K562 (cell line): ENCODE results near the gene AHR. TPM values are rescaled to one million over a fixed set of nuclear protein-coding genes. Genes with fewer than 3 reads are reported as not detected.

ENCODE experiments used
- ATAC-seq: fragments of 200-7000 bp; cut with Tn5 transposase; 3 replicates; pipeline ENCODE4 v1.9.1; 2020; ENCODE audit warnings: moderate library complexity
- BruUV-seq: library from RNA; stranded (reverse); fragments of 400-500 nt; replicated peaks from 2 replicates; lab custom pipeline; 2021; lab: Mats Ljungman, UMichigan
- CTCF ChIA-PET: fragments of 300-600 bp; formaldehyde crosslinking; extraction: SDS; loops from one replicate; lab custom pipeline; 2021; ENCODE audit warnings: low intra/inter-chr PET ratio; lab: Yijun Ruan, JAX
- POLR2A ChIA-PET: fragments of 300-600, 350-650 bp; sonication (Branson Sonifier 250); formaldehyde crosslinking; extraction: SDS; loops from one replicate; lab custom pipeline; 2021; ENCODE audit warnings: antibody characterized with exemption, inconsistent platforms; lab: Yijun Ruan, JAX
- DNase-seq, 4 experiments: peaks; one replicate each; pipeline versions ENCODE4 v3.0.0 to v3.0.0-alpha.2; 2011 to 2018; ENCODE audit warnings: low spot score in 3 of 4, mixed read lengths in 3 of 4; ENCODE audit errors: extremely low read depth in 1 of 4
- FAIRE-seq: peaks from 2 replicates; lab custom pipeline; 2011; peaks lifted over from hg19 to GRCh38; lab: Jason Lieb, UNC
- H2AFZ ChIP-seq: 2 replicates; pipeline ENCODE4 v1.6.0; 2011; ENCODE audit warnings: low read depth, low read length, control low read depth, inconsistent platforms
- H3K27ac ChIP-seq: fragments of 200-600 bp; 3 replicates; pipeline ENCODE4 v1.8.0; 2011; ENCODE audit warnings: low read depth, mild to moderate bottlenecking, control low read depth, inconsistent platforms, low read length, moderate library complexity, mixed read lengths; ENCODE audit errors: extremely low read depth
- H3K27me3 ChIP-seq, 2 experiments: fragments of 300-600 bp in 1 of 2; 2 replicates in 1 of 2; 3 replicates in 1 of 2; pipeline versions ENCODE4 v1.6.0 to v1.8.0; 2011; ENCODE audit warnings: inconsistent platforms in 2 of 2, low read length in 2 of 2, mild to moderate bottlenecking in 1 of 2, mixed read lengths in 1 of 2, moderate library complexity in 1 of 2; ENCODE audit not compliant: control insufficient read depth in 2 of 2, insufficient read depth in 2 of 2
- H3K36me3 ChIP-seq: fragments of 300-600 bp; 3 replicates; pipeline ENCODE4 v1.8.0; 2011; ENCODE audit warnings: mild to moderate bottlenecking, low read length, inconsistent platforms; ENCODE audit not compliant: control insufficient read depth, insufficient read depth
- H3K4me1 ChIP-seq, 2 experiments: fragments of 200-600 bp in 1 of 2; replicated peaks in 1 of 2; 2 replicates in 1 of 2; 3 replicates in 1 of 2; pipeline versions ENCODE4 v1.5.1 to v1.8.0; 2011; ENCODE audit warnings: inconsistent platforms in 2 of 2, low read length in 2 of 2, mild to moderate bottlenecking in 1 of 2, mixed read lengths in 1 of 2, moderate library complexity in 1 of 2; ENCODE audit not compliant: control insufficient read depth in 2 of 2, insufficient read depth in 2 of 2
- H3K4me2 ChIP-seq: 2 replicates; pipeline ENCODE4 v1.6.1; 2011; ENCODE audit warnings: low read length, control low read depth, inconsistent platforms, mixed read lengths; ENCODE audit not compliant: insufficient read depth
- H3K4me3 ChIP-seq: fragments of 200-600 bp; sonication (generic), shearing (Covaris generic); 2 replicates; pipeline ENCODE4 v1.5.1; 2016; ENCODE audit warnings: control low read depth, inconsistent platforms
- H3K79me2 ChIP-seq: fragments of 200-600 bp; 3 replicates; pipeline ENCODE4 v1.8.0; 2011; ENCODE audit warnings: low read length, inconsistent platforms; ENCODE audit not compliant: control insufficient read depth, insufficient read depth
- H3K9ac ChIP-seq, 2 experiments: 2 replicates each; pipeline versions ENCODE4 v1.6.0 to v1.6.1; 2011; ENCODE audit warnings: low read depth in 2 of 2, low read length in 2 of 2, control low read depth in 1 of 2, inconsistent platforms in 1 of 2, mild to moderate bottlenecking in 1 of 2, mixed read lengths in 1 of 2; ENCODE audit not compliant: insufficient read depth in 1 of 2
- H3K9me1 ChIP-seq: one replicate; pipeline ENCODE4 v1.6.0; 2011; ENCODE audit warnings: inconsistent platforms, mild to moderate bottlenecking, low read length, moderate library complexity; ENCODE audit not compliant: control insufficient read depth, insufficient read depth
- H3K9me3 ChIP-seq: replicated peaks from 2 replicates; pipeline ENCODE4 v1.5.1; 2011; ENCODE audit warnings: low read depth, low read length, inconsistent platforms; ENCODE audit not compliant: control insufficient read depth, insufficient read depth
- H4K20me1 ChIP-seq: replicated peaks from 2 replicates; pipeline ENCODE4 v1.6.1; 2011; ENCODE audit warnings: low read length, inconsistent platforms, mixed read lengths; ENCODE audit not compliant: control insufficient read depth, insufficient read depth
- BACH1 ChIP-seq: fragments of 200-800 bp; sonication (Bioruptor generic); IDR thresholded peaks from 2 replicates; pipeline ENCODE4 v1.6.1; 2016; ENCODE audit warnings: missing genetic modification characterization, missing compliant biosample characterization
- DACH1 ChIP-seq: fragments of 450-650 bp; IDR thresholded peaks from 2 replicates; pipeline ENCODE4 v1.6.1; 2018; ENCODE audit not compliant: partially characterized antibody
- LARP7 ChIP-seq: fragments of 450-650 bp; IDR thresholded peaks from 2 replicates; pipeline ENCODE4 v1.6.1; 2016
- MAFF ChIP-seq: IDR thresholded peaks from 2 replicates; pipeline ENCODE4 v1.6.1; 2012; ENCODE audit warnings: low read length, improper control_type of control experiment
- NBN ChIP-seq: fragments of 450-650 bp; IDR thresholded peaks from 2 replicates; pipeline ENCODE4 v1.6.1; 2016; ENCODE audit warnings: low read depth, mild to moderate bottlenecking
- NR2C1 ChIP-seq, 2 experiments: fragments of 450-650 bp; IDR thresholded peaks; 2 replicates each; pipeline ENCODE4 v1.6.1; 2017; ENCODE audit warnings: mild to moderate bottlenecking in 2 of 2, antibody characterized with exemption in 1 of 2, inconsistent platforms in 1 of 2, missing compliant biosample characterization in 1 of 2, missing genetic modification characterization in 1 of 2
- PHB2 ChIP-seq: fragments of 450-650 bp; IDR thresholded peaks from 2 replicates; pipeline ENCODE4 v1.6.1; 2017; ENCODE audit warnings: low read depth
- TAF7 ChIP-seq: fragments of 450-650 bp; IDR thresholded peaks from 2 replicates; pipeline ENCODE4 v1.6.1; 2016; ENCODE audit warnings: missing genetic modification characterization, missing compliant biosample characterization
- UBTF ChIP-seq, 2 experiments: IDR thresholded peaks; 2 replicates each; pipeline ENCODE4 v1.6.1; 2012; ENCODE audit warnings: improper control_type of control experiment in 2 of 2, low read depth in 2 of 2, low read length in 2 of 2, borderline replicate concordance in 1 of 2
- ZC3H4 ChIP-seq: sonication (generic); formaldehyde crosslinking; IDR thresholded peaks from 2 replicates; pipeline ENCODE4 v1.9.0; 2021; ENCODE audit warnings: missing genetic modification reagents, borderline replicate concordance
- ZC3H8 ChIP-seq: fragments of 450-650 bp; IDR thresholded peaks from 2 replicates; pipeline ENCODE4 v1.6.1; 2017
- ZNF511 ChIP-seq: sonication (generic); formaldehyde crosslinking; IDR thresholded peaks from 2 replicates; pipeline ENCODE4 v1.8.0; 2022; ENCODE audit warnings: mild to moderate bottlenecking, missing genetic modification reagents
- ZNF699 ChIP-seq: fragments of 250-450 bp; sonication (Bioruptor Pico); IDR thresholded peaks from 2 replicates; pipeline ENCODE4 v1.8.0; 2021; ENCODE audit warnings: mild to moderate bottlenecking, moderate library complexity; ENCODE audit not compliant: insufficient replicate concordance
- WGBS: fragments of 100-300 bp; shearing (Covaris generic); methylation state at CpG from one replicate; pipeline ENCODE4 v1.1.6; 2016; ENCODE audit warnings: low coverage, mixed read lengths; ENCODE audit not compliant: insufficient coverage; ENCODE audit errors: missing lambda C conversion rate; 5-methylcytosine and 5-hydroxymethylcytosine counted together
- in situ Hi-C: fragments of 300-500 bp; cut with MboI; formaldehyde crosslinking; loops from 4 replicates; pipeline ENCODE4 v1.15.0; 2018; ENCODE audit warnings: inconsistent platforms, mixed read lengths
- intact Hi-C: fragments of 100-400 bp; cut with micrococcal nuclease; formaldehyde crosslinking; loops from 2 replicates; pipeline ENCODE4 v1.14.2; 2022
- polyA plus RNA-seq, 8 experiments: library from polyadenylated mRNA; depleted of rRNA in 4 of 8; stranded (reverse) in 5 of 8; unstranded in 3 of 8; fragments of >200 nt; fragmentation: Nextera tagmentation in 2 of 8; fragmentation: Illumina TruSeq in 1 of 8; extraction: Ambion mirVana in 2 of 8; extraction: Trizol in 1 of 8; gene quantifications; 2 replicates each; pipeline versions ENCODE4 v1.2.1 to v1.2.3, GENCODE V29; 2011 to 2014; ENCODE audit warnings: inconsistent platforms in 1 of 8, missing spikeins in 1 of 8
- total RNA-seq, 7 experiments: library from RNA; depleted of rRNA in 6 of 7; stranded (reverse); fragments of >200 nt in 6 of 7; fragmentation: Illumina TruSeq in 2 of 7; extraction: Trizol in 2 of 7; gene quantifications; 2 replicates each; pipeline versions ENCODE4 v1.2.1 to v1.2.3, GENCODE V29; 2011 to 2021; ENCODE audit warnings: low replicate concordance in 1 of 7

Gene AHR
- total and polyA plus RNA-seq, 9 of the 15 experiments (the other 6 are each of a cell fraction or from before 2014, with no cell fraction given): 0.16 TPM; not detected in 8

- DNase-seq (no peak), ATAC-seq (no peak), FAIRE-seq (no peak)
- H3K79me2 ChIP-seq: no peaks in the 10 kb centered on the region
- H3K4me1 ChIP-seq: no peaks in the 10 kb centered on the region
- 7% methylated on average over 4 of the region's 4 CpGs for WGBS
- no peaks in the 10 kb centered on the region for H3K9me3 ChIP-seq
- H3K36me3 ChIP-seq: no peaks in the 10 kb centered on the region
- BruUV-seq: no TSS peak
- no peak overlapping the region for H3K4me2 ChIP-seq
- H3K9me1 ChIP-seq: no peaks in the 10 kb centered on the region
- H4K20me1 ChIP-seq: no peaks in the 10 kb centered on the region
- intact Hi-C loops: no loop called here
- H3K27me3 ChIP-seq: no peaks in the 10 kb centered on the region
- no peak for TF ChIP-seq NR2C1 (IDR thresholded peaks at IDR 0.05)
- TF ChIP-seq NR2C1 (tag; IDR thresholded peaks at IDR 0.05): no peak
- TF ChIP-seq PHB2: no peak
- no peak for TF ChIP-seq ZNF511
- TF ChIP-seq NBN: no peak
- no peak for TF ChIP-seq LARP7
- TF ChIP-seq ZC3H4: no peak
- no peak for TF ChIP-seq DACH1
- TF ChIP-seq ZC3H8: no peak
- TF ChIP-seq ZNF699 (CRISPR knock-in tag): no peak
- no peak for TF ChIP-seq UBTF (IDR thresholded peaks at IDR 0.05; ENCODE audit: borderline replicate concordance in 1 of 2, low read depth in 2 of 2, low read length in 2 of 2)
- no peak for TF ChIP-seq TAF7 (tag)
- TF ChIP-seq BACH1 (tag): no peak
- TF ChIP-seq MAFF: no peak
- no peak overlapping the region for H3K27ac ChIP-seq
- POLR2A ChIA-PET: no interaction called here
- H3K9ac ChIP-seq: no peak overlapping the region
- in situ Hi-C loops: no loop called here
- CTCF ChIA-PET: no interaction called here
- H3K4me3 ChIP-seq: no peak overlapping the region
- no peak overlapping the region for H2AFZ ChIP-seq
Observed at GRCh38 chr7:17311194-17311593, 12.7 kb downstream of the AHR start.
